CD8-positive, alpha-beta memory T cell (primary cell): Measurements from ENCODE around the gene KLHDC8A. TPM values are rescaled to one million over a fixed set of nuclear protein-coding genes. Genes with fewer than 3 reads are reported as not detected.
A peak's percentile ranks its signal among the peaks of the same experiment; 100 is the strongest.
"Not testable (repeated sequence)": the region's sequence is repeated elsewhere in the genome, so short reads cannot be mapped to it uniquely, and the experiment has no call there.

ENCODE experiments used
- CTCF ChIA-PET: fragments of 350-600 bp; sonication (Branson Sonifier 250); formaldehyde crosslinking; loops from one replicate; lab custom pipeline; 2021; ENCODE audit warnings: antibody characterized with exemption; lab: Charles Lee
- POLR2A ChIA-PET: fragments of 350-600 bp; sonication (Branson Sonifier 250); formaldehyde crosslinking; loops from one replicate; lab custom pipeline; 2021; ENCODE audit warnings: antibody characterized with exemption; lab: Charles Lee
- DNase-seq, 5 donors: peaks; one replicate each; pipeline versions ENCODE4 v3.0.0 to v3.0.0-alpha.2; 2020 to 2022; ENCODE audit warnings: mixed read lengths in 1 of 5
- H3K27ac ChIP-seq: one replicate; pipeline ENCODE4 v1.7.0; 2013; ENCODE audit warnings: low read depth, mild to moderate bottlenecking, low read length, moderate library complexity
- H3K27me3 ChIP-seq: 2 replicates; pipeline ENCODE4 v1.7.0; 2013; ENCODE audit warnings: low read length, mild to moderate bottlenecking; ENCODE audit not compliant: insufficient read depth, poor library complexity, severe bottlenecking
- H3K36me3 ChIP-seq: 2 replicates; pipeline ENCODE4 v1.7.0; 2013; ENCODE audit warnings: mild to moderate bottlenecking, low read length, moderate library complexity; ENCODE audit not compliant: insufficient read depth
- H3K4me1 ChIP-seq: 2 replicates; pipeline ENCODE4 v1.7.0; 2013; ENCODE audit warnings: mild to moderate bottlenecking, low read length, moderate library complexity; ENCODE audit not compliant: insufficient read depth
- H3K4me3 ChIP-seq: 2 replicates; pipeline ENCODE4 v1.7.0; 2013; ENCODE audit warnings: mild to moderate bottlenecking, low read length
- H3K9me3 ChIP-seq: 2 replicates; pipeline ENCODE4 v1.7.0; 2013; ENCODE audit warnings: mild to moderate bottlenecking, low read length
- H3K27ac Mint-ChIP-seq, 8 donors: one replicate each; pipeline ENCODE4 v1.8.0; 2020 to 2021; ENCODE audit warnings: mixed read lengths in 8 of 8, mild to moderate bottlenecking in 6 of 8, inconsistent platforms in 3 of 8, moderate library complexity in 3 of 8
- H3K27me3 Mint-ChIP-seq, 2 donors: one replicate each; pipeline ENCODE4 v1.8.0; 2020 to 2021; ENCODE audit warnings: mixed read lengths in 2 of 2, mild to moderate bottlenecking in 1 of 2, moderate library complexity in 1 of 2
- H3K36me3 Mint-ChIP-seq, 3 donors: one replicate each; pipeline ENCODE4 v1.8.0; 2020 to 2021; ENCODE audit warnings: mixed read lengths in 3 of 3, inconsistent platforms in 1 of 3, mild to moderate bottlenecking in 1 of 3
- H3K4me1 Mint-ChIP-seq, 3 donors: one replicate each; pipeline ENCODE4 v1.8.0; 2020 to 2021; ENCODE audit warnings: mixed read lengths in 3 of 3, inconsistent platforms in 1 of 3, mild to moderate bottlenecking in 1 of 3
- H3K4me3 Mint-ChIP-seq, 7 donors: one replicate each; pipeline ENCODE4 v1.8.0; 2020 to 2021; ENCODE audit warnings: mixed read lengths in 7 of 7, mild to moderate bottlenecking in 6 of 7, moderate library complexity in 4 of 7, inconsistent platforms in 2 of 7
- H3K9me3 Mint-ChIP-seq, 5 donors: one replicate each; pipeline ENCODE4 v1.8.0; 2020 to 2022; ENCODE audit warnings: mixed read lengths in 5 of 5, mild to moderate bottlenecking in 3 of 5, moderate library complexity in 2 of 5, inconsistent platforms in 1 of 5
- polyA plus RNA-seq: library from polyadenylated mRNA; unstranded; fragments of 300-500 nt; fragmentation: Illumina TruSeq; gene quantifications from one replicate; pipeline ENCODE4 v1.2.3, GENCODE V29; 2021
- total RNA-seq, 2 experiments: library from RNA; stranded (reverse); gene quantifications; one replicate each; pipeline ENCODE4 v1.2.3, GENCODE V29; 2021

The KLHDC8A gene
- total and polyA plus RNA-seq, 3 experiments from 2014 or later: not detected

DNA sequence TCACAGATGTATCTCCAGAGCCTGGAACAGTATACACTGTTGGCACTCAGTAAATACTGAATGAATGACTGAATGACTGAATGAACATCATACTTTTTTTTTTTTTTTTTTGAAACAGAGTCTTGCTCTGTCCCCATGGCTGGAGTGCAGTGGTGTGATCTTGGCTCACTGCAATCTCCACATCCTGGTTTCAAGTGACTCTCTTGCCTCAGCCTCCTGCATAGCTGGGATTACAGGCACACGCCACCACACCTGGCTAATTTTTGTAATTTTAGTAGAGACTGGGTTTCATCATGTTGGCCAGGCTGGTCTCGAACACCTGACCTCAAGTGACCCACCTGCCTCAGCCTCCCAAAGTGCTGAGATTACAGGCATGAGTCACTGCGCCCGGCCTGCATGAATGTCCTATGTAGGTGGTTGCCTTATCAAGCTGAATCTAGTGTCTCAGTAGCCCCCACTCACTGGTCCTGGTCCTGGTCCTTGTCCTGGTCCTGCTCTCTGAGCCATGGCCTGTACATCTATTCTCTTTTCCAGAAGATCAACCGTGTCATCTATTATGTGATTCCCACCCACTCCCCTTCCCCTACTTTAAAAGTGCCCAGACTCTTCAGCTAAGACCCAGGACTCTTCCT, 59.1 kb downstream of the KLHDC8A start:
- ChIA-PET POLR2A (interaction anchor here (1.0 to 2.7 kb wide), 3 partner anchors 11 to 16 kb away, joined by 3 to 6 read pairs (median 4); no protein-coding TSS in a partner anchor), CTCF (interaction anchor here (1.2 to 4.0 kb wide), 8 partner anchors 9 to 227 kb away, joined by 3 to 23 read pairs (median 4); partner anchors contain the start of gene NUAK2)
- not testable (repeated sequence) for H3K9me3 Mint-ChIP-seq, H3K9me3 ChIP-seq, H3K36me3 ChIP-seq, H3K27me3 ChIP-seq, H3K27me3 Mint-ChIP-seq, DNase-seq, H3K27ac ChIP-seq, H3K4me3 ChIP-seq
- Mint-ChIP-seq H3K4me3 (peak overlapping the region in 2 of 7 donors; percentile 26 to 40), H3K4me1 (peaks cover 50 to 80% (median 73%) of the 10 kb centered on the region in 3 donors), H3K36me3 (peaks cover 0 to 13% (median 5%) of the 10 kb centered on the region in 3 donors), H3K27ac (peak overlapping the region in 5 of 8 donors; percentile 6 to 84 (median 72))
- peaks cover 43% of the 10 kb centered on the region for H3K4me1 ChIP-seq

DNA sequence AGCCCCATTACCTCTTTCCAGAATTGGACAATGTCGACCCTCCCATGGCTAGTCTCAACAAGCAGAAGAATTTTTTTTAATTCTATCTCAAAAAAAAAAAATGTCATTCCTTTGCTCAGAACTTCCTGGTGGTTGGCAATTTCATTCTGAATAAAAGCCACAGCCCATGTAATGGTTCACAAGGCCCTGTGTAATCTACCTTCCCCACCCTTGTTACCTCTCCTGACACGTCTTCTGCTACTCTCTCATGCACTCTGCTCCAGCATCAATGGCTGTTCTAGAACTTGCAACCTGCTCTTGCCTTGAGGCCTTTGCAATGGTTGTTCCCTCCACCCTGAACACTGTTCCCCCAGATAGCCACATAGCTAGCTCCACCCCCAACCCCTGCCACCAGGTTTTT, 60.6 kb downstream of the KLHDC8A start:
- Mint-ChIP-seq H3K36me3 (peaks cover 0 to 5% (median 0%) of the 10 kb centered on the region in 3 donors), H3K4me1 (peaks cover 55 to 87% (median 73%) of the 10 kb centered on the region in 3 donors), H3K27me3 (no peaks in the 10 kb centered on the region), H3K9me3 (no peaks in the 10 kb centered on the region), H3K4me3 (peak overlapping the region in 3 of 7 donors; percentile 7 to 26 (median 23)), H3K27ac (peak overlapping the region in 6 of 8 donors; percentile 9 to 95 (median 48))
- POLR2A ChIA-PET: interaction anchor here (0.6 to 1.0 kb wide), 2 partner anchors 11 to 13 kb away, joined by 3 to 5 read pairs; no protein-coding TSS in a partner anchor
- no peaks in the 10 kb centered on the region for H3K27me3 ChIP-seq
- no peaks in the 10 kb centered on the region for H3K36me3 ChIP-seq
- H3K4me3 ChIP-seq: no peak overlapping the region
- CTCF ChIA-PET: interaction anchor here (1.0 to 5.1 kb wide), 6 partner anchors 12 to 58 kb away, joined by 3 to 45 read pairs (median 4); partner anchors contain the start of gene NUAK2
- peaks cover 52% of the 10 kb centered on the region for H3K4me1 ChIP-seq
- H3K27ac ChIP-seq: no peak overlapping the region
- no peaks in the 10 kb centered on the region for H3K9me3 ChIP-seq
- no peak for DNase-seq

DNA sequence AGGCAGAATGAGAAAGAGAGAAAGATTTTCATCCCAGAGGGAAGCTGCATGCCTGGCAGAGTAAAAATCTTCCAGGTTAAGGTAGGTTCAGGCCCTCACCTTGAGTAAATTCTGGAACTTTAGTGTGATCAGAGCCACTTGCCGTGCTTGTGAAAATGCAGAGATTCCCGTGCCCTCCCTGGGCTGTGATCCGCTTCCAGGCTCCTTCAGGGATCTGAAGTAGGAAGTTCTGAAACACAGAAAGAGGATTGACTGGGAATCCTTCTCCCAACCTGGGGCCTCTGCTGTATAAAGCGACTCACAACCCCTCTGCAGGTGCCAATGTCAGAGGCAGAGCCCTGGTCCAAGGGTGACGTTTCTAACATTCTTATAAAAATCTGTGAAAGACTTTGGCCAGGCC, 61.8 kb downstream of the KLHDC8A start:
- H3K4me1 ChIP-seq: peaks cover 52% of the 10 kb centered on the region
- no peak overlapping the region for H3K27ac ChIP-seq
- H3K27me3 Mint-ChIP-seq: no peaks in the 10 kb centered on the region
- H3K9me3 Mint-ChIP-seq: no peaks in the 10 kb centered on the region
- H3K36me3 ChIP-seq: no peaks in the 10 kb centered on the region
- CTCF ChIA-PET: interaction anchor here (0.7 to 5.1 kb wide), 8 partner anchors 10 to 229 kb away, joined by 3 to 45 read pairs (median 4); no protein-coding TSS in a partner anchor
- peaks cover 53 to 84% (median 69%) of the 10 kb centered on the region in 3 donors for H3K4me1 Mint-ChIP-seq
- DNase-seq: no peak
- H3K4me3 ChIP-seq: no peak overlapping the region
- H3K36me3 Mint-ChIP-seq: no peaks in the 10 kb centered on the region
- H3K27ac Mint-ChIP-seq: peak overlapping the region in 1 of 8 donors; percentile 30
- POLR2A ChIA-PET: interaction anchor here (0.8 to 1.1 kb wide), 4 partner anchors 9 to 19 kb away, joined by 3 read pairs; no protein-coding TSS in a partner anchor
- peak overlapping the region in 1 of 7 donors; percentile 44 for H3K4me3 Mint-ChIP-seq
- H3K27me3 ChIP-seq: no peaks in the 10 kb centered on the region
- no peaks in the 10 kb centered on the region for H3K9me3 ChIP-seq

DNA sequence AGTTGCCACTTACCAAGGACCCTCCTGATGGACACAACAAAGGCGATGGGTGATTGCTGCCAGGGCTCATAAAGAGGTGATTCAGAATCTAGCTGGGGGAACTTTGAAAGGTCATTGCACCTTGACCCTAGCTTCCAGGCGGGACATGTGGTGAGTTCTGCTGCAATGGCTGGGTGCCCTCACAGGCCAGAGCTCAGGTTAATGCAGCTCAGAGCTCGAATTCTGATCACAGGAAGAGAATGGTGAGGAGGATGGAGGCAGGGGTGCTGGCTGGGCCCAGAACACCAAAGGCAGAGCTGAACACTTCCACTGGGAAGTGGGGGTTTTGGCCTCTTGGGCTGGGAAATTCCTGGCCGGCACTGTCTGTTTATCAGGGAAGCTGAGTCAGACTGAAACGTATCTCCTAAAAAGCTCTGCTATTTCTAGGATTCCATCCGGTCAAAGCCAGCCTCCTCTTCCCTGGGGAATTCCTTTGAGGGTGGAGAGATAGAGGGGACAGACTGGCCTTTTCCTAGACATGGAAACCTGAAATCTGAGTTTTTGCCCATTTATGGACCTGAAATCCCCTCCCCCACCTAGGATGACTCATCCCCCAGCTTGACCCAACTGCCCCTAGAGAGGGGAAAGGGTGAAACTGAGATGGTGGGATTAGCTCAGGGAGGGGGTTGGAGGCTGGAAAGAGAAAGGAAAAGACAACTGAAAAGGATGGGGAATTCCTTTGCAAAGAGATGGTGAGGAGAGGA, 62.4 kb downstream of the KLHDC8A start:
- no peaks in the 10 kb centered on the region for H3K9me3 Mint-ChIP-seq
- H3K36me3 ChIP-seq: no peaks in the 10 kb centered on the region
- no peak for DNase-seq
- ChIA-PET POLR2A (interaction anchor here (0.9 to 1.1 kb wide), 2 partner anchors 9 to 20 kb away, joined by 3 read pairs; no protein-coding TSS in a partner anchor), CTCF (interaction anchor here (1.0 to 5.1 kb wide), 6 partner anchors 10 to 230 kb away, joined by 3 to 45 read pairs (median 4); no protein-coding TSS in a partner anchor)
- H3K4me1 ChIP-seq: peaks cover 53% of the 10 kb centered on the region
- no peaks in the 10 kb centered on the region for H3K9me3 ChIP-seq
- H3K27ac ChIP-seq: no peak overlapping the region
- H3K27me3 ChIP-seq: no peaks in the 10 kb centered on the region
- H3K4me3 Mint-ChIP-seq: no peak overlapping the region
- H3K4me3 ChIP-seq: no peak overlapping the region
- H3K4me1 Mint-ChIP-seq: peaks cover 55 to 83% (median 69%) of the 10 kb centered on the region in 3 donors
- no peaks in the 10 kb centered on the region for H3K36me3 Mint-ChIP-seq
- no peaks in the 10 kb centered on the region for H3K27me3 Mint-ChIP-seq
- peak overlapping the region in 4 of 8 donors; percentile 11 to 68 (median 18) for H3K27ac Mint-ChIP-seq

DNA sequence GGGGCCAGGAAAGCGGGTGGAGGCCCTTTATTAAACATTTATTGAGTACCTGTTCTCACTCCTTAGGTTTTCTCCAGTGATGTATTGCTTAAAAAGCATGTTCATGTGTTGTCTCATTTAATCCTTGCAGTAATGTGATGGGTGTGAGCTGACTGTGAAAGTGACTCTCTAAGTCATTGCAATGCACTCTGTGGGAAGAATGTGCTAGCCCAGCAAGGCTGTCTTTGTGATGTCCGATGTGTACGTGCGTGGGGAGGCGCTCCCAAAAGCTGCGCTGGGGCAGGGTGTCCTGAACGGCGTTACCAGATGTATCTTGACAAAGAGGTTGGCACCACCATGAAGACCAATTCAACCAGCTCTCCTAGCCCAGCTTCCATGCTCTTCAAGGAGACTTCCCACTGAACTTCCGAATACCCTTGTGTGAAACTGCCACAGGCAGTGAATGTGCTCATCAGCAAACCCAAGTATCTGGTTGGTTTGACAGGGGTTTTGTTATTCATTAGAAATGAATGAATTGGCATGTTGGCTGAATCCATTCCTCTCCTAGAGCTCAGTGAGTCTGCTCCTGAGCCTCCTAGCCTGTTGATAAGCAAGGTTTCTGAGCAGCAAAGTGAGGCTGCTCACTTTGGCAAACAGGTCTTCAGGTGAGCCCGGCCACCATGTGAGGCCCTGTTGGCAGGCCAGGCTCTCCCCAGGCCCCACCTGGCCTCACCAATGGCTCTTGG, 63.2 kb downstream of the KLHDC8A start:
- Mint-ChIP-seq H3K27me3 (no peaks in the 10 kb centered on the region), H3K36me3 (no peaks in the 10 kb centered on the region), H3K4me3 (no peak overlapping the region), H3K9me3 (no peaks in the 10 kb centered on the region), H3K27ac (peak overlapping the region in 3 of 8 donors; percentile 9 to 14 (median 11)), H3K4me1 (peaks cover 55 to 85% (median 73%) of the 10 kb centered on the region in 3 donors)
- ChIA-PET CTCF (interaction anchor here (1.0 to 5.1 kb wide), 5 partner anchors 10 to 70 kb away, joined by 3 to 45 read pairs (median 3); partner anchors contain the start of gene NUAK2), POLR2A (interaction anchor here (0.9 kb wide), 1 partner anchor 8 kb away, joined by 3 read pairs; no protein-coding TSS in a partner anchor)
- Histone ChIP-seq H3K4me1 (peaks cover 57% of the 10 kb centered on the region), H3K4me3 (no peak overlapping the region), H3K27ac (no peak overlapping the region), H3K27me3 (no peaks in the 10 kb centered on the region), H3K9me3 (no peaks in the 10 kb centered on the region), H3K36me3 (no peaks in the 10 kb centered on the region)
- no peak for DNase-seq

DNA sequence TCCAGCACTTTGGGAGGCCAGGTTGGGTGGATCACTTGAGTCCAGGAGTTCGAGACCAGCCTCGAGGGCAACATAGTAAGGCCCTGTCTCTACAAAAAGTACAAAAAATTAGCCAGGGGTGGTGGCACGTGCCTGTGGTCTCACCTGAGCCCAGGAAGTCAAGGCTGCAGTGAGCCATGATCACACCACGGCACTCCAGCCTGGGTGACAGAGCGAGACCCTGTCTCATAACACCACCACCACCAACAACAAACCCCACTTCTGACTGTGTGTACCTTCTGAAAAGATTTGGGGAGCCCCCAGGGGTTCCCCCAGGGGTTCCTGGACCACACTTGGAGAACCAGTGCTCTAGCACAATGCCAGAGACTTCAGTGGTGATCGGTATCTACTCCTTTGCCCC, 65.1 kb downstream of the KLHDC8A start:
- no peak for DNase-seq
- H3K9me3 Mint-ChIP-seq: no peaks in the 10 kb centered on the region
- H3K4me3 Mint-ChIP-seq: no peak overlapping the region
- Histone ChIP-seq H3K27me3 (no peaks in the 10 kb centered on the region), H3K4me1 (peaks cover 66% of the 10 kb centered on the region), H3K36me3 (no peaks in the 10 kb centered on the region), H3K9me3 (no peaks in the 10 kb centered on the region), H3K27ac (no peak overlapping the region), H3K4me3 (no peak overlapping the region)
- H3K27me3 Mint-ChIP-seq: no peaks in the 10 kb centered on the region
- H3K4me1 Mint-ChIP-seq: peaks cover 62 to 85% (median 74%) of the 10 kb centered on the region in 3 donors
- no peaks in the 10 kb centered on the region for H3K36me3 Mint-ChIP-seq
- POLR2A ChIA-PET: no interaction called here
- CTCF ChIA-PET: interaction anchor here (5.1 kb wide), 1 partner anchor 17 kb away, joined by 45 read pairs; no protein-coding TSS in a partner anchor
- peak overlapping the region in 2 of 8 donors; percentile 22 to 33 for H3K27ac Mint-ChIP-seq
